ENCODE measurements around the gene PDHB.

The PDHB gene

GRCh38 chr3:58424613-58425012, 9.0 kb downstream of the PDHB start:
- no peak overlapping the region for H3K4me3 ChIP-seq (replicated peaks in 1 of 2; ENCODE audit: low read depth in 2 of 2, low read length in 2 of 2)
- no peak for DNase-seq (ENCODE audit: low read depth in 2 of 2)
- TF ChIP-seq, protein P1, sequence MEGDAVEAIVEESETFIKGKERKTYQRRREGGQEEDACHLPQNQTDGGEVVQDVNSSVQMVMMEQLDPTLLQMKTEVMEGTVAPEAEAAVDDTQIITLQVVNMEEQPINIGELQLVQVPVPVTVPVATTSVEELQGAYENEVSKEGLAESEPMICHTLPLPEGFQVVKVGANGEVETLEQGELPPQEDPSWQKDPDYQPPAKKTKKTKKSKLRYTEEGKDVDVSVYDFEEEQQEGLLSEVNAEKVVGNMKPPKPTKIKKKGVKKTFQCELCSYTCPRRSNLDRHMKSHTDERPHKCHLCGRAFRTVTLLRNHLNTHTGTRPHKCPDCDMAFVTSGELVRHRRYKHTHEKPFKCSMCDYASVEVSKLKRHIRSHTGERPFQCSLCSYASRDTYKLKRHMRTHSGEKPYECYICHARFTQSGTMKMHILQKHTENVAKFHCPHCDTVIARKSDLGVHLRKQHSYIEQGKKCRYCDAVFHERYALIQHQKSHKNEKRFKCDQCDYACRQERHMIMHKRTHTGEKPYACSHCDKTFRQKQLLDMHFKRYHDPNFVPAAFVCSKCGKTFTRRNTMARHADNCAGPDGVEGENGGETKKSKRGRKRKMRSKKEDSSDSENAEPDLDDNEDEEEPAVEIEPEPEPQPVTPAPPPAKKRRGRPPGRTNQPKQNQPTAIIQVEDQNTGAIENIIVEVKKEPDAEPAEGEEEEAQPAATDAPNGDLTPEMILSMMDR (IDR thresholded peaks at IDR 0.05; ENCODE audit: low read depth, low read length) = no peak

DNA sequence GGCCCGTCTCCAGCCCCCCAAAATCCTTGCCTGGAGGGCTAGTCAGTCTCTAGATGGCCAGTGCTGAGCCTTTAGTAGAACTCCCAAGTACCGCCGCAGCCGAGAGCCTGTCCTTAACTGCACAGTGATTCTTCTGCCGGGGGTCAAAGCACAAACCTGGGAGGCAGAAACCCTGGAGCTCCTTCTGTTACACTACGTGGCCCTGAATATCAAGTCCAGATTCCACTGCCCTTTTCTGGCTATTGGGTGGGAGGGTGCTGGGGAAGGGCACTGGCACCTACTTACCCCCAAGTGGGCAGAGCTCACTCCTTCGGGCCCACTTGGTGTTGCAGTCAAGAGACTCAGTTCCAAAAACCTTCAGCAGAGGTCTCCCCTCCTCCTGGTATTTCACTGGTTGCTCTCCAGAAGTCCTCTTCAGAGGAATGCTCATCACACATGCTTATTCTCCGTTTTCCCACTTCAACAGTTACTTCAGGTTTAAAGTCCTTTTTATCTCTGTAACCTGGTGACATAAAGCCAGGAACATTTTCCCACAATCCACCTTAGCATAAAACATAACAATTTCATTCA, 10.8 kb downstream of the PDHB start:
- TF ChIP-seq, protein P1 (IDR thresholded peaks at IDR 0.05; ENCODE audit: low read depth, low read length) = peak; percentile 21
- no peak overlapping the region for H3K4me3 ChIP-seq (replicated peaks in 1 of 2; ENCODE audit: low read depth in 2 of 2, low read length in 2 of 2)
- DNase-seq (ENCODE audit: low read depth in 2 of 2) = peak; percentile 32 to 70

GRCh38 chr3:58421004-58421403, 12.6 kb downstream of the PDHB start:
- DNase-seq (ENCODE audit: low read depth in 2 of 2) = no peak
- TF ChIP-seq, protein P1 (IDR thresholded peaks at IDR 0.05; ENCODE audit: low read depth, low read length) = no peak

DNA sequence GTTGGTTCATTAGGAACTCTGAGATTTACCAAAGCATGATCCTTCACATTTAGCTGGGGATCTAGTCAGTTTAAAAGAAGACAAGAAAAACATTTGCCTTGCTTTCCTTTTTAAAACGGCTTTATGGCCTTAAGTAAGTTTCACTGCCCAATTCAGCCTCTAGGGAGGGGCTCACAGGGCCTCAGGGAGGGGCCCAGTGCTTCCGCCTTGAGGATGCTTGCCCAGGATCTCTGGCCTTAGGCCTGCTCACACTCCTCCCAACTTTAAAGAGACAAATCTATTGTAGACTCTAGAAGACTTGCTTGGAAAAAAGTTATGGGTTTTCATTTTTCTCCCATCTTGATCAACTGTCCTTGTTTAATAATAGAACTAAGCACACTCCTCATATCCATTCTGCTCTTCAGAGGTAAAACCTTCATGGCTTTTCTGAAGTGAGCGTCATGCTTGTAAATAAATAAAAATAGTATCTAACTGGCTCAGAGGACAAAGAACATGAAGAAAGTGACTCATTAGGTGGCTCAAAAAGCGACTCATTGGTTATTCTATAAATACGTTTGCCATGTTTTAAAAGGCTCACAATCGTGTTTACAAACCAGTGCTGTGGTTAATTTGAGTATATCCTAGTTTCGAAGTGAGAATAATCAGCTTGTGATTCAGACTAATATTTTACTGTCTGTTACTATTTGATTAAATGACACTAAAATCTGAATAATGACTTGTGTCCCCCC, 13.7 kb downstream of the PDHB start:
- DNase-seq (ENCODE audit: low read depth in 2 of 2) = peak; percentile 51 to 79
- TF ChIP-seq, protein P1 (IDR thresholded peaks at IDR 0.05; ENCODE audit: low read depth, low read length) = peak; percentile 22

More at GRCh38 chr3:58421004-58421403, 12.6 kb downstream of the PDHB start:
- H3K4me3 ChIP-seq (replicated peaks in 1 of 2; ENCODE audit: low read depth in 2 of 2, low read length in 2 of 2) = no peak overlapping the region

GRCh38 chr3:58418227-58418626, 15.4 kb downstream of the PDHB start:
- DNase-seq (ENCODE audit: low read depth in 2 of 2) = no peak
- H3K4me3 ChIP-seq (replicated peaks in 1 of 2; ENCODE audit: low read depth in 2 of 2, low read length in 2 of 2) = no peak overlapping the region
- TF ChIP-seq, protein P1 (IDR thresholded peaks at IDR 0.05; ENCODE audit: low read depth, low read length) = no peak

More for the DNA sequence above, 13.7 kb downstream of the PDHB start:
- H3K4me3 ChIP-seq (replicated peaks in 1 of 2; ENCODE audit: low read depth in 2 of 2, low read length in 2 of 2) = no peak overlapping the region

DNA sequence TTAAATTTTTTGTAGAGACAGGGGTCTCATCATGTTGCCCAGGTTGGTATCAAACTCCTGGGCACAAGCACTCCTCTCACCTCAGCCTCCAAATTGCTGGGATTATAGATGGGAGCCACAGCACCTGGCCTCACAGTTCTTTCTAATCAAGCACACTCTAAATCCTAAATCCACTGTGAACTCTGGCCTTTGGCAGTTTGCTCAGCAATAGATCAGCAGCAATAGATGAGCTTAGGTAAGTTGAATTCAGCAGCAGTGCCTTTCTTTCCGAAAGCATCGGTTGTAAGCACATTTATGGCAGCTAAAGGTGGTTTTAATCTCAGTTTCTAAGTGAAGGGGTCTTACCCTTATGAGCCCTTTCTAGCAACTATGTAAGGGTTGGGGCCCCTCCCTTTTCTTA, 16.6 kb downstream of the PDHB start:
- H3K4me3 ChIP-seq (replicated peaks in 1 of 2; ENCODE audit: low read depth in 2 of 2, low read length in 2 of 2) = no peak overlapping the region
- no peak for DNase-seq (ENCODE audit: low read depth in 2 of 2)
- TF ChIP-seq, protein P1 (IDR thresholded peaks at IDR 0.05; ENCODE audit: low read depth, low read length) = no peak
